Dendritic cell treated with granulocyte-macrophage colony-stimulating factor and Interleukin-4, amounts not matched to agents 40 ng/mL and 50 ng/mL, for 4 days (primary cell): Measurements from ENCODE around the gene RBPJ.
"Not testable (repeated sequence)": the region's sequence is repeated elsewhere in the genome, so short reads cannot be mapped to it uniquely, and the experiment has no call there.

Experiments
- H3K27ac Mint-ChIP-seq: one replicate; pipeline ENCODE4 v1.8.0; 2022; ENCODE audit warnings: mild to moderate bottlenecking, mixed read lengths
- H3K27me3 Mint-ChIP-seq: one replicate; pipeline ENCODE4 v1.8.0; 2022; ENCODE audit warnings: mild to moderate bottlenecking, mixed read lengths
- H3K36me3 Mint-ChIP-seq: one replicate; pipeline ENCODE4 v1.8.0; 2022; ENCODE audit warnings: low read depth, mixed read lengths
- H3K4me1 Mint-ChIP-seq: one replicate; pipeline ENCODE4 v1.8.0; 2022; ENCODE audit warnings: low read depth, mixed read lengths
- H3K4me3 Mint-ChIP-seq: one replicate; pipeline ENCODE4 v1.8.0; 2022; ENCODE audit warnings: mild to moderate bottlenecking, moderate library complexity, mixed read lengths
- H3K9me3 Mint-ChIP-seq: one replicate; pipeline ENCODE4 v1.8.0; 2022; ENCODE audit warnings: mixed read lengths
- intact Hi-C: fragments of 100-400 bp; cut with micrococcal nuclease; formaldehyde crosslinking; loops from one replicate; pipeline ENCODE4 v1.15.0; 2022

The RBPJ gene

GRCh38 chr4:26334366-26334765 lies 13.6 kb downstream of the RBPJ start:
- intact Hi-C loops: loop anchor here (5.0 kb wide), 1 partner anchor 33 kb away; no protein-coding TSS in a partner anchor
- no peak overlapping the region for H3K4me3 Mint-ChIP-seq
- no peak overlapping the region for H3K27ac Mint-ChIP-seq
- H3K36me3 Mint-ChIP-seq: peaks cover 73% of the 10 kb centered on the region
- no peaks in the 10 kb centered on the region for H3K9me3 Mint-ChIP-seq
- H3K27me3 Mint-ChIP-seq: no peaks in the 10 kb centered on the region
- peaks cover 84% of the 10 kb centered on the region for H3K4me1 Mint-ChIP-seq

- Mint-ChIP-seq H3K9me3 (no peaks in the 10 kb centered on the region), H3K36me3 (peaks cover 78% of the 10 kb centered on the region), H3K27me3 (no peaks in the 10 kb centered on the region), H3K27ac (no peak overlapping the region), H3K4me3 (no peak overlapping the region), H3K4me1 (peaks cover 92% of the 10 kb centered on the region)
- intact Hi-C loops: no loop called here
Measured at GRCh38 chr4:26337612-26338011, 16.8 kb downstream of the RBPJ start.

- peaks cover 76% of the 10 kb centered on the region for H3K4me1 Mint-ChIP-seq
- peaks cover 56% of the 10 kb centered on the region for H3K36me3 Mint-ChIP-seq
Measured at GRCh38 chr4:26342328-26343037, 21.7 kb downstream of the RBPJ start.

GRCh38 chr4:26343038-26343398 lies 22.2 kb downstream of the RBPJ start:
- intact Hi-C loops: no loop called here
- Mint-ChIP-seq H3K4me1 (peaks cover 75% of the 10 kb centered on the region), H3K4me3 (no peak overlapping the region), H3K27ac (no peak overlapping the region), H3K36me3 (peaks cover 56% of the 10 kb centered on the region), H3K9me3 (no peaks in the 10 kb centered on the region), H3K27me3 (no peaks in the 10 kb centered on the region)

More at GRCh38 chr4:26342328-26343037, 21.7 kb downstream of the RBPJ start:
- Mint-ChIP-seq H3K27ac (peak overlapping the region; percentile 30), H3K4me3 (no peak overlapping the region), H3K9me3 (no peaks in the 10 kb centered on the region), H3K27me3 (no peaks in the 10 kb centered on the region)
- intact Hi-C loops: no loop called here

- Mint-ChIP-seq H3K4me1 (peaks cover 73% of the 10 kb centered on the region), H3K27me3 (no peaks in the 10 kb centered on the region), H3K9me3 (no peaks in the 10 kb centered on the region), H3K27ac (peak overlapping the region; percentile 39), H3K36me3 (peaks cover 55% of the 10 kb centered on the region), H3K4me3 (no peak overlapping the region)
- intact Hi-C loops: no loop called here
Measured at GRCh38 chr4:26344901-26345564, 24.2 kb downstream of the RBPJ start.

GRCh38 chr4:26345565-26345938 lies 24.7 kb downstream of the RBPJ start:
- Mint-ChIP-seq H3K4me3 (no peak overlapping the region), H3K4me1 (peaks cover 73% of the 10 kb centered on the region), H3K9me3 (no peaks in the 10 kb centered on the region), H3K27ac (peak overlapping the region; percentile 39), H3K27me3 (no peaks in the 10 kb centered on the region), H3K36me3 (peaks cover 54% of the 10 kb centered on the region)
- intact Hi-C loops: no loop called here

GRCh38 chr4:26346203-26346620 lies 25.4 kb downstream of the RBPJ start:
- Mint-ChIP-seq H3K4me1 (peaks cover 73% of the 10 kb centered on the region), H3K27me3 (no peaks in the 10 kb centered on the region), H3K4me3 (no peak overlapping the region), H3K9me3 (no peaks in the 10 kb centered on the region), H3K36me3 (peaks cover 52% of the 10 kb centered on the region), H3K27ac (peak overlapping the region; percentile 39)
- intact Hi-C loops: no loop called here

GRCh38 chr4:26349496-26349895 lies 28.7 kb downstream of the RBPJ start:
- no peak overlapping the region for H3K27ac Mint-ChIP-seq
- H3K4me3 Mint-ChIP-seq: no peak overlapping the region
- no peaks in the 10 kb centered on the region for H3K27me3 Mint-ChIP-seq
- intact Hi-C loops: no loop called here
- H3K4me1 Mint-ChIP-seq: peaks cover 62% of the 10 kb centered on the region
- peaks cover 59% of the 10 kb centered on the region for H3K36me3 Mint-ChIP-seq
- no peaks in the 10 kb centered on the region for H3K9me3 Mint-ChIP-seq

- H3K4me1 Mint-ChIP-seq: peaks cover 48% of the 10 kb centered on the region
Measured at GRCh38 chr4:26351685-26352084, 30.9 kb downstream of the RBPJ start.

GRCh38 chr4:26354491-26354890 lies 33.7 kb downstream of the RBPJ start:
- intact Hi-C loops: no loop called here
- Mint-ChIP-seq H3K27ac (no peak overlapping the region), H3K36me3 (peaks cover 30% of the 10 kb centered on the region), H3K4me3 (no peak overlapping the region), H3K27me3 (no peaks in the 10 kb centered on the region), H3K9me3 (no peaks in the 10 kb centered on the region), H3K4me1 (peaks cover 26% of the 10 kb centered on the region)

More at GRCh38 chr4:26351685-26352084, 30.9 kb downstream of the RBPJ start:
- Mint-ChIP-seq H3K36me3 (peaks cover 48% of the 10 kb centered on the region), H3K4me3 (no peak overlapping the region), H3K27me3 (no peaks in the 10 kb centered on the region), H3K27ac (no peak overlapping the region), H3K9me3 (no peaks in the 10 kb centered on the region)
- intact Hi-C loops: no loop called here

GRCh38 chr4:26355392-26356052 lies 34.7 kb downstream of the RBPJ start:
- intact Hi-C loops: no loop called here
- H3K4me1 Mint-ChIP-seq: peaks cover 20% of the 10 kb centered on the region
- H3K9me3 Mint-ChIP-seq: no peaks in the 10 kb centered on the region
- H3K36me3 Mint-ChIP-seq: peaks cover 21% of the 10 kb centered on the region
- H3K4me3 Mint-ChIP-seq: no peak overlapping the region
- no peaks in the 10 kb centered on the region for H3K27me3 Mint-ChIP-seq
- no peak overlapping the region for H3K27ac Mint-ChIP-seq

GRCh38 chr4:26356081-26356501 lies 35.3 kb downstream of the RBPJ start:
- Mint-ChIP-seq H3K4me1 (peaks cover 20% of the 10 kb centered on the region), H3K4me3 (no peak overlapping the region)

GRCh38 chr4:26359521-26359920 lies 38.7 kb downstream of the RBPJ start:
- H3K27ac Mint-ChIP-seq, H3K27me3 Mint-ChIP-seq, H3K9me3 Mint-ChIP-seq, H3K36me3 Mint-ChIP-seq, intact Hi-C loops, H3K4me3 Mint-ChIP-seq: not testable (repeated sequence)
- H3K4me1 Mint-ChIP-seq: peaks cover 10% of the 10 kb centered on the region

More at GRCh38 chr4:26356081-26356501, 35.3 kb downstream of the RBPJ start:
- Mint-ChIP-seq H3K27ac (no peak overlapping the region), H3K27me3 (no peaks in the 10 kb centered on the region), H3K9me3 (no peaks in the 10 kb centered on the region), H3K36me3 (peaks cover 17% of the 10 kb centered on the region)
- intact Hi-C loops: no loop called here

GRCh38 chr4:26360273-26360672 lies 39.5 kb downstream of the RBPJ start:
- Mint-ChIP-seq H3K4me1 (peaks cover 10% of the 10 kb centered on the region), H3K36me3 (peaks cover 8% of the 10 kb centered on the region)

More at GRCh38 chr4:26360273-26360672, 39.5 kb downstream of the RBPJ start:
- no peaks in the 10 kb centered on the region for H3K27me3 Mint-ChIP-seq
- no peak overlapping the region for H3K27ac Mint-ChIP-seq
- intact Hi-C loops: loop anchor here (10.0 kb wide), 1 partner anchor 55 kb away; no protein-coding TSS in a partner anchor
- no peak overlapping the region for H3K4me3 Mint-ChIP-seq
- H3K9me3 Mint-ChIP-seq: no peaks in the 10 kb centered on the region
